CD4-positive, alpha-beta T cell (primary cell): ENCODE results near the gene NME3. TPM values are rescaled to one million over a fixed set of nuclear protein-coding genes. Genes with fewer than 3 reads are reported as not detected.

Experiments
- ATAC-seq: fragments of 200-7000 bp; cut with Tn5 transposase; one replicate; pipeline ENCODE4 v1.10.0; 2022; ENCODE audit warnings: mild to moderate bottlenecking; ENCODE audit not compliant: poor library complexity
- CTCF ChIA-PET: fragments of 350-600 bp; sonication (Branson Sonifier 250); formaldehyde crosslinking; loops from one replicate; lab custom pipeline; 2021; ENCODE audit warnings: antibody characterized with exemption, inconsistent platforms; lab: Charles Lee
- POLR2A ChIA-PET: fragments of 350-600 bp; sonication (Branson Sonifier 250); formaldehyde crosslinking; loops from one replicate; lab custom pipeline; 2021; ENCODE audit warnings: antibody characterized with exemption, inconsistent platforms; lab: Charles Lee
- DNase-seq, 14 experiments: peaks; one replicate each; pipeline ENCODE4 v3.0.0-alpha.2; 2013 to 2020; ENCODE audit warnings: mixed read lengths in 2 of 14
- H3K27ac ChIP-seq, 2 donors: one replicate each; pipeline versions ENCODE4 v1.5.1 to v1.7.0; 2013; ENCODE audit warnings: low read length in 2 of 2, low read depth in 1 of 2, mild to moderate bottlenecking in 1 of 2
- H3K27me3 ChIP-seq, 2 experiments: 1 replicate in 1 of 2; 2 replicates in 1 of 2; pipeline versions ENCODE4 v1.6.1 to v1.7.0; 2013; ENCODE audit warnings: low read length in 2 of 2, control low read depth in 1 of 2, mild to moderate bottlenecking in 1 of 2, moderate library complexity in 1 of 2; ENCODE audit not compliant: insufficient read depth in 2 of 2, control insufficient read depth in 1 of 2
- H3K36me3 ChIP-seq: one replicate; pipeline ENCODE4 v1.6.1; 2013; ENCODE audit warnings: low read length, control low read depth; ENCODE audit not compliant: insufficient read depth
- H3K4me1 ChIP-seq: one replicate; pipeline ENCODE4 v1.6.1; 2013; ENCODE audit warnings: low read length, control low read depth; ENCODE audit not compliant: insufficient read depth
- H3K4me3 ChIP-seq: one replicate; pipeline ENCODE4 v1.5.1; 2013; ENCODE audit warnings: mild to moderate bottlenecking, low read length, moderate library complexity
- H3K9me3 ChIP-seq, 2 experiments: 1 replicate in 1 of 2; 2 replicates in 1 of 2; pipeline versions ENCODE4 v1.6.1 to v1.7.0; 2013; ENCODE audit warnings: low read length in 2 of 2, mild to moderate bottlenecking in 2 of 2, control low read depth in 1 of 2, moderate library complexity in 1 of 2; ENCODE audit not compliant: control insufficient read depth in 1 of 2, insufficient read depth in 1 of 2
- H3K27ac Mint-ChIP-seq: one replicate; pipeline ENCODE4 v1.8.0; 2020; ENCODE audit warnings: mixed read lengths
- H3K27me3 Mint-ChIP-seq: one replicate; pipeline ENCODE4 v1.8.0; 2021; ENCODE audit warnings: mixed read lengths
- H3K36me3 Mint-ChIP-seq: one replicate; pipeline ENCODE4 v1.8.0; 2021; ENCODE audit warnings: low read depth, mixed read lengths
- H3K4me1 Mint-ChIP-seq: one replicate; pipeline ENCODE4 v1.8.0; 2021; ENCODE audit warnings: low read depth, mixed read lengths
- H3K4me3 Mint-ChIP-seq: one replicate; pipeline ENCODE4 v1.8.0; 2020; ENCODE audit warnings: mild to moderate bottlenecking, mixed read lengths
- H3K9me3 Mint-ChIP-seq: one replicate; pipeline ENCODE4 v1.8.0; 2020; ENCODE audit warnings: mixed read lengths
- intact Hi-C, 2 experiments: fragments of 100-400 bp; cut with DNase I in 1 of 2; cut with micrococcal nuclease in 1 of 2; formaldehyde crosslinking; loops; one replicate each; pipeline versions ENCODE4 v1.15.1 to v1.9.0; 2023 to 2025; cut with DNase I, micrococcal nuclease
- total RNA-seq, 174 experiments: library from RNA in 2 of 174; stranded (reverse) in 2 of 174; gene quantifications; one replicate each; pipeline ENCODE4 v1.2.3 and lab custom pipeline; 2021 to 2026
- TF ChIP-seq, protein P1 (sequence below): fragments of 200-600 bp; IDR thresholded peaks from one replicate; pipeline ENCODE4 v1.8.0; 2022; ENCODE audit warnings: antibody characterized with exemption, mild to moderate bottlenecking

The NME3 gene
- total RNA-seq, 2 experiments from 2014 or later: 46.2 to 54.2 TPM

DNA sequence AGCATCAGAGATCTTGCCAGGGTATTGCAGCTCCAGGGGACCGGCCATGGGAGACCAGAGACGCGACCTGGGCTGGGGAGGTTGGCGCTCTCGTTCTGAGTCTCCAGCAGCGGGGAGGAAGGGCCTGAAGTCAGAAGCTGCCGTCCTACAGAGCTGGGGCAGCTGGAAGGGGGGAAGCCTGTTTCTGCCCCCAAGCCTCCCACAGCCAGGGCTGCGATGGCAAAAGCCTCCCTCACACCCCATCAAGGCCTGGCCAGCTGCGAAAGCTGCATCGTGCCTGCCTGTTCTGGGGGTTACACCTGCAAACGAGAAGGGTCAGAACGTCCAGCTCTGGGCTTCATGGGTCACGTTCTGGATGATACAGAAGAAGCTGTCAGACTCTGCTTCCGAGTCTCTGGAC lies 39.3 kb downstream of the NME3 start:
- DNase-seq (peak in 1 of 14 experiments; percentile 6), ATAC-seq (no peak)
- ChIA-PET CTCF (interaction anchor here (1.3 kb wide), 1 partner anchor 26 kb away, joined by 4 read pairs; the partner anchor contains the start of gene MAPK8IP3), POLR2A (no interaction called here)
- intact Hi-C loops: no loop called here
- no peak overlapping the region for H3K27ac ChIP-seq
- no peak overlapping the region for H3K27ac Mint-ChIP-seq
- H3K36me3 ChIP-seq: peaks cover 58% of the 10 kb centered on the region
- no peak overlapping the region for H3K4me3 ChIP-seq
- no peaks in the 10 kb centered on the region for H3K9me3 Mint-ChIP-seq
- no peaks in the 10 kb centered on the region for H3K4me1 ChIP-seq
- H3K4me1 Mint-ChIP-seq: peaks cover 6% of the 10 kb centered on the region
- no peak overlapping the region for H3K4me3 Mint-ChIP-seq
- H3K27me3 Mint-ChIP-seq: no peaks in the 10 kb centered on the region
- TF ChIP-seq, protein P1, sequence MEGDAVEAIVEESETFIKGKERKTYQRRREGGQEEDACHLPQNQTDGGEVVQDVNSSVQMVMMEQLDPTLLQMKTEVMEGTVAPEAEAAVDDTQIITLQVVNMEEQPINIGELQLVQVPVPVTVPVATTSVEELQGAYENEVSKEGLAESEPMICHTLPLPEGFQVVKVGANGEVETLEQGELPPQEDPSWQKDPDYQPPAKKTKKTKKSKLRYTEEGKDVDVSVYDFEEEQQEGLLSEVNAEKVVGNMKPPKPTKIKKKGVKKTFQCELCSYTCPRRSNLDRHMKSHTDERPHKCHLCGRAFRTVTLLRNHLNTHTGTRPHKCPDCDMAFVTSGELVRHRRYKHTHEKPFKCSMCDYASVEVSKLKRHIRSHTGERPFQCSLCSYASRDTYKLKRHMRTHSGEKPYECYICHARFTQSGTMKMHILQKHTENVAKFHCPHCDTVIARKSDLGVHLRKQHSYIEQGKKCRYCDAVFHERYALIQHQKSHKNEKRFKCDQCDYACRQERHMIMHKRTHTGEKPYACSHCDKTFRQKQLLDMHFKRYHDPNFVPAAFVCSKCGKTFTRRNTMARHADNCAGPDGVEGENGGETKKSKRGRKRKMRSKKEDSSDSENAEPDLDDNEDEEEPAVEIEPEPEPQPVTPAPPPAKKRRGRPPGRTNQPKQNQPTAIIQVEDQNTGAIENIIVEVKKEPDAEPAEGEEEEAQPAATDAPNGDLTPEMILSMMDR: no peak
- peaks cover 29% of the 10 kb centered on the region for H3K36me3 Mint-ChIP-seq
- no peaks in the 10 kb centered on the region for H3K27me3 ChIP-seq
- H3K9me3 ChIP-seq: peaks cover 0 to 6% of the 10 kb centered on the region in 2 experiments

DNA sequence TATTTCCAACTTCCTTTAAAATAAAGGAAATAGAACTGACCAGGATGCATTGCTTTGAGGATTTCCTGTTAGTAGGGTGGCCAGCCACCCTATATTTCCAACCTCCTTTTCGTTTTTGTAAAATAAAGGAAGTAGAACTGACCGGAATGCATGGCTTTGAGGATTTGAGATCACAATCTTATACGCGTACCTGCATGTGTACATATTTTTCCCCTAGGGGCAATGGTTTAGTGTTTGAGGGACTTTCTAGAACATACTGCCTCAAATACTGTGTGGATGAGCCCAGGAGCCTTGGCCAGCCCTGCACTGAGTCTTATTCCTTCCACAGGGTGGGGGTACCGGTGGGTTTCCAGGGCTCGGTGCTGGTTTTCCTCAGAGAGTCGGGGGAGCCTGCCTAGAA lies 39.7 kb downstream of the NME3 start:
- no peaks in the 10 kb centered on the region for H3K9me3 Mint-ChIP-seq
- H3K27ac ChIP-seq: no peak overlapping the region
- no peaks in the 10 kb centered on the region for H3K27me3 Mint-ChIP-seq
- H3K4me3 ChIP-seq: no peak overlapping the region
- peaks cover 2% of the 10 kb centered on the region for H3K4me1 ChIP-seq
- no peak overlapping the region for H3K4me3 Mint-ChIP-seq
- H3K36me3 Mint-ChIP-seq: peaks cover 33% of the 10 kb centered on the region
- intact Hi-C loops: no loop called here
- no peaks in the 10 kb centered on the region for H3K27me3 ChIP-seq
- TF ChIP-seq, protein P1: no peak
- no peak for DNase-seq
- ChIA-PET POLR2A (no interaction called here), CTCF (no interaction called here)
- peaks cover 10% of the 10 kb centered on the region for H3K4me1 Mint-ChIP-seq
- no peak for ATAC-seq
- no peak overlapping the region for H3K27ac Mint-ChIP-seq
- peaks cover 0 to 6% of the 10 kb centered on the region in 2 experiments for H3K9me3 ChIP-seq
- peaks cover 62% of the 10 kb centered on the region for H3K36me3 ChIP-seq

DNA sequence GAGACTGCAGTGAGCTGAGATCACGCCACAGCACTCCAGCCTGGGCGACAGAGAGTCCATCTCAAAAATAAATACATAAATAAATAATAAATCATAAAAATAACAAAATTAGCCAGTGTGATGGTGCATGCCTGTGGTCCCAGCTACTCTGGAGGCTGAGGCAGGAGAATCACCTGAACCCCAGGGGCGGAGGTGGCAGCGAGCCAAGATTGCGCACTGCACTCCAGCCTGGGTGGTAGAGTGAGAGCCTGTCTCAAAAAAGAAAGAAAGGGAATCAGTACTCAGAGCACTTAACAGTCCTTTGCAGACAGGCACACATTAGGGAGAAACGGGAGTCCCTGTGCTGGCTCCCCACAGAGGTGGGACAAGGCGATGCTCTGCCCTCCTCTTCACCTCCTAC lies 40.3 kb downstream of the NME3 start:
- CTCF ChIA-PET: no interaction called here
- no peak overlapping the region for H3K4me3 Mint-ChIP-seq

More for the DNA sequence above, 40.3 kb downstream of the NME3 start:
- H3K9me3 ChIP-seq: peaks cover 0 to 1% of the 10 kb centered on the region in 2 experiments
- H3K4me1 ChIP-seq: peaks cover 2% of the 10 kb centered on the region
- intact Hi-C loops: no loop called here
- Mint-ChIP-seq H3K27me3 (no peaks in the 10 kb centered on the region), H3K36me3 (peaks cover 37% of the 10 kb centered on the region), H3K9me3 (no peaks in the 10 kb centered on the region), H3K27ac (no peak overlapping the region), H3K4me1 (peaks cover 10% of the 10 kb centered on the region)
- POLR2A ChIA-PET: no interaction called here
- DNase-seq (no peak), ATAC-seq (no peak)
- H3K27me3 ChIP-seq: no peaks in the 10 kb centered on the region
- TF ChIP-seq, protein P1: no peak
- no peak overlapping the region for H3K4me3 ChIP-seq
- peaks cover 68% of the 10 kb centered on the region for H3K36me3 ChIP-seq
- no peak overlapping the region for H3K27ac ChIP-seq
